Vagina (tissue), 2 donors: Measurements from ENCODE around the gene NFS1. TPM values are rescaled to one million over a fixed set of nuclear protein-coding genes. Genes with fewer than 3 reads are reported as not detected.

Source experiments
- DNase-seq, 2 donors: peaks; one replicate each; pipeline ENCODE4 v3.0.0-alpha.2; 2017; ENCODE audit errors: extremely low spot score in 2 of 2
- H3K27ac ChIP-seq: fragments of 200-600 bp; sonication (generic); one replicate; pipeline ENCODE4 v1.5.1; 2019
- H3K27me3 ChIP-seq: fragments of 200-600 bp; sonication (generic); one replicate; pipeline ENCODE4 v1.5.1; 2019
- H3K36me3 ChIP-seq, 2 donors: fragments of 200-600 bp; sonication (generic); one replicate each; pipeline ENCODE4 v1.5.1; 2017 to 2019
- H3K4me1 ChIP-seq: fragments of 200-600 bp; sonication (generic); one replicate; pipeline ENCODE4 v1.5.1; 2019
- H3K4me3 ChIP-seq, 2 donors: fragments of 200-600 bp; sonication (generic); 1 replicate in 1 of 2; 2 replicates in 1 of 2; pipeline ENCODE4 v1.5.1; 2016 to 2019
- H3K9me3 ChIP-seq: fragments of 200-600 bp; sonication (generic); one replicate; pipeline ENCODE4 v1.5.1; 2019
- CTCF ChIP-seq, 3 experiments: fragments of 450-650 bp in 2 of 3; fragments of 200-600 bp in 1 of 3; sonication (generic) in 1 of 3; IDR thresholded peaks; one replicate each; pipeline ENCODE4 v1.5.1; 2017 to 2019; ENCODE audit warnings: antibody characterized with exemption in 3 of 3, mild to moderate bottlenecking in 2 of 3, moderate library complexity in 2 of 3
- POLR2A ChIP-seq, 2 donors: fragments of 450-650 bp; IDR thresholded peaks; one replicate each; pipeline ENCODE4 v1.6.1; 2017; ENCODE audit warnings: antibody characterized with exemption in 2 of 2, mild to moderate bottlenecking in 2 of 2, moderate library complexity in 2 of 2
- POLR2AphosphoS5 ChIP-seq, 2 donors: sonication (generic); formaldehyde crosslinking; IDR thresholded peaks; one replicate each; pipeline ENCODE4 v1.9.0; 2017; ENCODE audit warnings: antibody characterized with exemption in 2 of 2, mild to moderate bottlenecking in 2 of 2, low read depth in 1 of 2; ENCODE audit not compliant: insufficient read depth in 1 of 2
- intact Hi-C: fragments of 100-400 bp; cut with DNase I; formaldehyde crosslinking; loops from one replicate; pipeline ENCODE4 v1.15.1; 2023
- total RNA-seq: library from RNA; depleted of rRNA; stranded (reverse); fragments of >200 nt; gene quantifications from one replicate; pipeline ENCODE4 v1.2.3, GENCODE V29; 2016

Gene NFS1
- total RNA-seq, 1 donor from 2014 or later: 15.2 TPM

DNA sequence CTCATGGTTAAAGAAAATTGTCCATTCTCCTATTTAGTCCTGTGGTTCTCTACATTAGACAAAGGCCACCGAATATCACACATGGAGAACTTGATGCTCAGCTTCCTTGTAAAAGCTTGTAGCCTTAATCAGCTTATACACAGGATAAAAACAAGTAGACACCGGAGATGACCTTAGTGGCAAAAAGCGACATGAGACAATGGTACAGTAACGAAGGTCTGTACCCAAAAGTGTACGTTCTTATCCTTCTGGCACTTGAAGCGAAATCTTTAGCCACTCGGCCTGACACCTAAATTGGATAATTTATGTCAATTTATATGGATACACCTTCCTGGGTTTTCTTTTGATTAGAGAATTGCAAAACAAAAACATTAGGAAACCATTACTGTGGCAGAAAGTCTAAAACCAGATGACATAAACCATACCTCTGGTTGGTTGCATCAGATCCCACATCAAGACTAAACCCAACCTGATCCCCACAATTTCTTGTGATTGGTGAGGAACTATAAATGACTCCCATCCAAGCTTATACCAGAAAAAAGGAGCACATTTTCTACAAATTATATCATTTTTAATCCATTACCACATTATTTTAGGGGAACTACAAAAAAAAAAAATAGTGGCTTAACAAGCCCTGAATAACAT, 36.8 kb upstream of the NFS1 start:
- Histone ChIP-seq H3K4me1 (peaks cover 97% of the 10 kb centered on the region), H3K4me3 (no peak overlapping the region), H3K9me3 (no peaks in the 10 kb centered on the region), H3K27me3 (no peaks in the 10 kb centered on the region), H3K36me3 (peaks cover 4 to 88% of the 10 kb centered on the region in 2 donors), H3K27ac (no peak overlapping the region)
- TF ChIP-seq POLR2AphosphoS5 (IDR thresholded peaks at IDR 0.05; ENCODE audit: insufficient read depth in 1 of 2, low read depth in 1 of 2) (no peak), POLR2A (IDR thresholded peaks at IDR 0.05) (no peak), CTCF (IDR thresholded peaks at IDR 0.05) (no peak)
- DNase-seq: no peak
- intact Hi-C loops: loop anchor here (10.0 kb wide), 1 partner anchor 149 kb away; no protein-coding TSS in a partner anchor

GRCh38 chr20:35734777-35735649, 35.9 kb upstream of the NFS1 start:
- peaks cover 100% of the 10 kb centered on the region for H3K4me1 ChIP-seq
- peaks cover 4 to 92% of the 10 kb centered on the region in 2 donors for H3K36me3 ChIP-seq
- no peak for DNase-seq
- intact Hi-C loops: loop anchor here (10.0 kb wide), 1 partner anchor 150 kb away; no protein-coding TSS in a partner anchor
- no peaks in the 10 kb centered on the region for H3K9me3 ChIP-seq
- no peaks in the 10 kb centered on the region for H3K27me3 ChIP-seq
- no peak overlapping the region for H3K27ac ChIP-seq
- TF ChIP-seq POLR2AphosphoS5 (IDR thresholded peaks at IDR 0.05; ENCODE audit: insufficient read depth in 1 of 2, low read depth in 1 of 2) (no peak), POLR2A (IDR thresholded peaks at IDR 0.05) (no peak), CTCF (IDR thresholded peaks at IDR 0.05) (no peak)
- H3K4me3 ChIP-seq: no peak overlapping the region

DNA sequence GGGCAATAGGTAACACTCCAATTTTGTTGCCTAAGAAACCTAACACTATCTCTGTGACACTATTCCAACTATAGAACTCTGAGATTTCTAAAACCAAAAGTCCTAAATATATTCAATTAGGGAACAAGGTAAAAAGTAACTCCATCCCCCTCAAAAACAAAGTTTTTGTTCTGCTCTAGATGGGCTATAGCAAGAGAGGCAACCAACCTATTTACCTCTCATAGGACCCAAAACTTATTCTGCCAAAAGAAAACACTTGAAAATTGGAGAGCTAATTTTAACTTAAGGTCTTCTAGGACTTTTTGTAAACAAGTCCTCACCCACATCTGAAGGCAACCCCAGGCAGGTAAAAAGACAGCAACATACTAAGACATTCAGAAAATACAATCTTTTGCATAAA, 35.2 kb upstream of the NFS1 start:
- H3K36me3 ChIP-seq: peaks cover 4 to 92% of the 10 kb centered on the region in 2 donors
- H3K27ac ChIP-seq: no peak overlapping the region
- H3K27me3 ChIP-seq: no peaks in the 10 kb centered on the region
- no peak for DNase-seq
- H3K4me1 ChIP-seq: peaks cover 100% of the 10 kb centered on the region
- no peak overlapping the region for H3K4me3 ChIP-seq
- TF ChIP-seq POLR2AphosphoS5 (IDR thresholded peaks at IDR 0.05; ENCODE audit: insufficient read depth in 1 of 2, low read depth in 1 of 2) (no peak), CTCF (IDR thresholded peaks at IDR 0.05) (no peak), POLR2A (IDR thresholded peaks at IDR 0.05) (no peak)
- H3K9me3 ChIP-seq: no peaks in the 10 kb centered on the region
- intact Hi-C loops: loop anchor here (10.0 kb wide), 1 partner anchor 150 kb away; no protein-coding TSS in a partner anchor

DNA sequence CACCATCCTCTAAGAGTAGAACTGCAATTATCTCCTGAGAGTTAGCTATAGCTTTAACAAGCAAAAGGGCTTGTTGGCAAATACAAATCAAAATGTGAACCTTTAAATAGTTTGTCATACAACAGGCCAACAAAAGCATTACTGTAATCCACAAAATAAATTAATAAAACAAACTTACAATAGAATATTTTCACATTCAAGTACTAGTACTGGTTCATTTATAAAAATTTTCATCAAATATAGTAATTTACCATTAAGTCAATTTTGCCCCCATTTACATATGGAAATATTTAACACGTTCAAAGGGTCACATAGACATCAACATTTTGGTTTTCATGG, 33.5 kb upstream of the NFS1 start:
- peaks cover 83% of the 10 kb centered on the region for H3K4me1 ChIP-seq
- intact Hi-C loops: loop anchor here (10.0 kb wide), 1 partner anchor 152 kb away; no protein-coding TSS in a partner anchor
- no peak for DNase-seq
- H3K36me3 ChIP-seq: peaks cover 0 to 91% of the 10 kb centered on the region in 2 donors
- H3K27me3 ChIP-seq: no peaks in the 10 kb centered on the region
- no peak overlapping the region for H3K27ac ChIP-seq
- H3K4me3 ChIP-seq: no peak overlapping the region
- TF ChIP-seq CTCF (IDR thresholded peaks at IDR 0.05) (no peak), POLR2A (IDR thresholded peaks at IDR 0.05) (no peak), POLR2AphosphoS5 (IDR thresholded peaks at IDR 0.05; ENCODE audit: insufficient read depth in 1 of 2, low read depth in 1 of 2) (no peak)
- H3K9me3 ChIP-seq: no peaks in the 10 kb centered on the region
